Calu3 (cell line): ENCODE data around the gene F12. TPM values are rescaled to one million over a fixed set of nuclear protein-coding genes. Genes with fewer than 3 reads are reported as not detected.

ENCODE experiments used
- BruUV-seq: library from RNA; stranded (reverse); fragments of 400-500 nt; replicated peaks from 2 replicates; lab custom pipeline; 2021; lab: Mats Ljungman, UMichigan
- CTCF ChIA-PET: fragments of 300-600 bp; sonication (Branson Sonifier 250); formaldehyde crosslinking; loops from one replicate; lab custom pipeline; 2022; ENCODE audit warnings: antibody characterized with exemption; lab: Charles Lee
- DNase-seq: peaks from one replicate; pipeline ENCODE4 v3.0.0; 2022
- H3K27ac Mint-ChIP-seq: one replicate; pipeline ENCODE4 v1.8.0; 2022; ENCODE audit warnings: mixed read lengths; ENCODE audit not compliant: unreplicated experiment
- H3K27me3 Mint-ChIP-seq: one replicate; pipeline ENCODE4 v1.8.0; 2022; ENCODE audit warnings: mixed read lengths; ENCODE audit not compliant: unreplicated experiment
- H3K36me3 Mint-ChIP-seq: one replicate; pipeline ENCODE4 v1.8.0; 2022; ENCODE audit warnings: mild to moderate bottlenecking, moderate library complexity, mixed read lengths; ENCODE audit not compliant: insufficient read depth, unreplicated experiment
- H3K4me1 Mint-ChIP-seq: one replicate; pipeline ENCODE4 v1.8.0; 2022; ENCODE audit warnings: mild to moderate bottlenecking, low read depth, mixed read lengths; ENCODE audit not compliant: unreplicated experiment
- H3K4me3 Mint-ChIP-seq: one replicate; pipeline ENCODE4 v1.8.0; 2022; ENCODE audit warnings: mild to moderate bottlenecking, low read depth, moderate library complexity, mixed read lengths; ENCODE audit not compliant: unreplicated experiment
- H3K9me3 Mint-ChIP-seq: one replicate; pipeline ENCODE4 v1.8.0; 2022; ENCODE audit warnings: low read depth, mixed read lengths; ENCODE audit not compliant: unreplicated experiment
- intact Hi-C: fragments of 100-400 bp; cut with micrococcal nuclease; formaldehyde crosslinking; loops from one replicate; pipeline ENCODE4 v1.10.0; 2022; ENCODE audit not compliant: unreplicated experiment
- total RNA-seq: library from RNA; stranded (reverse); gene quantifications from 2 replicates; pipeline ENCODE4 v1.2.3, GENCODE V29; 2022
- TF ChIP-seq, protein P1 (sequence below): fragments of 200-600 bp; IDR thresholded peaks from one replicate; pipeline ENCODE4 v1.8.0; 2022; ENCODE audit warnings: antibody characterized with exemption; ENCODE audit not compliant: unreplicated experiment

Gene F12
- total RNA-seq, 1 experiment from 2014 or later, result 14.3 TPM

DNA sequence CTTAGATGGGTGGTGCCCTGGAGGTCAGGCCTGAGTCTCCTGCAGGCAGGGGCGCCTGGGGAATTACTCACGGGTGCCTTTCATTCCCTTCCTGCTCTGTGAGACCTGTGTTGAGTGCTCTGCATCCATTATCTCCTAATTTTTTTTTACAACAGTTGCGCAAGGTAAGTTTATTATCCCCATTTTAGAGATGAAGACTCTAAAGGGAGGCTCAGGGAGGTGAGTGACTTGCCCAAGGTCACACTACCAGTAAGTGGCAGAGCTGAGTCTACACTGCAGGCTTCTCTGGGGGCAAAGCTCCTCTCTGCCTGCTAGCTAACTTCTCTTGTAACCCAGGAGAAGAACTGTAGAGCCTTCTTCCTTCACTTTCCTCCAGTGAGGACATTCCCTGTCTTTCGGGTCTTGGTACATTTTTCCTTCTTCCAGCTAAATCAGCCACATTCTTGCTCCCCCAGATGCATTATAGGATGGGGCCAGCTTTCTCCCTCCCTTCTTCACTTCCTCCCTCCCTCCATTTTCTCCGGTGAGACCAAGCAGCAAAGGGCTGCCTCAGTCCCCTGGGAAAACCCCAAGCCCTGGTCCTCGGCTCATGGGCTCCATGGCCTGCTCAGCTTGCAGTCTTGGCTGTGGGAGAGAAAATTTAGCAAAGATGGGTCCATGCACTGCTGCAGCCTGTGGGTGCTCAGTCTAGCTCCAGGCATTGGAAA is 39.0 kb upstream of the F12 start:
- intact Hi-C loops, result no loop called here
- H3K4me3 Mint-ChIP-seq, result peak overlapping the region; percentile 70
- H3K4me1 Mint-ChIP-seq, result peaks cover 41% of the 10 kb centered on the region
- CTCF ChIA-PET, result interaction anchor here (0.8 to 6.8 kb wide), 9 partner anchors 22 to 361 kb away, joined by 3 to 57 read pairs (median 6); partner anchors contain the start of genes FGFR4 and GRK6
- no peak for DNase-seq
- BruUV-seq, result no TSS peak
- H3K9me3 Mint-ChIP-seq, result no peaks in the 10 kb centered on the region
- H3K36me3 Mint-ChIP-seq, result peaks cover 75% of the 10 kb centered on the region
- no peaks in the 10 kb centered on the region for H3K27me3 Mint-ChIP-seq
- H3K27ac Mint-ChIP-seq, result peak overlapping the region; percentile 50
- TF ChIP-seq, protein P1, sequence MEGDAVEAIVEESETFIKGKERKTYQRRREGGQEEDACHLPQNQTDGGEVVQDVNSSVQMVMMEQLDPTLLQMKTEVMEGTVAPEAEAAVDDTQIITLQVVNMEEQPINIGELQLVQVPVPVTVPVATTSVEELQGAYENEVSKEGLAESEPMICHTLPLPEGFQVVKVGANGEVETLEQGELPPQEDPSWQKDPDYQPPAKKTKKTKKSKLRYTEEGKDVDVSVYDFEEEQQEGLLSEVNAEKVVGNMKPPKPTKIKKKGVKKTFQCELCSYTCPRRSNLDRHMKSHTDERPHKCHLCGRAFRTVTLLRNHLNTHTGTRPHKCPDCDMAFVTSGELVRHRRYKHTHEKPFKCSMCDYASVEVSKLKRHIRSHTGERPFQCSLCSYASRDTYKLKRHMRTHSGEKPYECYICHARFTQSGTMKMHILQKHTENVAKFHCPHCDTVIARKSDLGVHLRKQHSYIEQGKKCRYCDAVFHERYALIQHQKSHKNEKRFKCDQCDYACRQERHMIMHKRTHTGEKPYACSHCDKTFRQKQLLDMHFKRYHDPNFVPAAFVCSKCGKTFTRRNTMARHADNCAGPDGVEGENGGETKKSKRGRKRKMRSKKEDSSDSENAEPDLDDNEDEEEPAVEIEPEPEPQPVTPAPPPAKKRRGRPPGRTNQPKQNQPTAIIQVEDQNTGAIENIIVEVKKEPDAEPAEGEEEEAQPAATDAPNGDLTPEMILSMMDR, result no peak

DNA sequence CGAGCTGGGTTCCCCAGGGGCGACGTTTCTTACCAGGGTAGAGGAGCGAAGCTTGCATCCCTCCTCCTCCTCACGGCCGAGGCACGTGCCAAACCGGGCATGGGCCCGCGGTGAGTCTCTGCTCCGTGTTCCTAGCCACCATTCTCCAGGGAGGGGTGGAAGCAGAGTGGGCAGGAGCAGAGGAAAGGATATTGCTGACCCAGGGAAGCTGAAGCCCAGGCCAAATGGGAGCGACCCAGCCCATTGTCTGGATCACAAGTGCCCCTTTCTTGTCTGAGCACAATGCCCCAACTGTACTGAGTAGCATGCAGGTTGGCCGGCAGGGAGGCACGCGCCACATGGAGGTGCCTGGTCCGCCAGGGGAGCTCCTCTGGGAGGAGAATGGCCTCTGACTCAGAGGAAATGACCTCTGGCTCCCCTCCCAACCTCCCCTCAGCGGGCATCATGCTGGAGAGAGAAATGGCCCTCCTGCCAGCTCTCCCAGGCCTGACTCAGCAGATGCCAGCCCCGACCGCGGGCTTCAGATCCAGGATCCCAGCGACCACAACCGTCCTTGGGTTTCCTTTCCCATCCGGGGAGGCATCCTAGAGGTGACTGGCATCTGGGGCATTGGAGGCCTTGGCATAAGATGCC is 38.4 kb upstream of the F12 start:
- peak overlapping the region; percentile 50 for H3K27ac Mint-ChIP-seq
- H3K36me3 Mint-ChIP-seq, result peaks cover 73% of the 10 kb centered on the region
- H3K4me1 Mint-ChIP-seq, result peaks cover 34% of the 10 kb centered on the region
- CTCF ChIA-PET, result interaction anchor here (0.6 to 6.8 kb wide), 10 partner anchors 21 to 642 kb away, joined by 3 to 57 read pairs (median 6); partner anchors contain the start of genes FGFR4 and GRK6
- intact Hi-C loops, result no loop called here
- BruUV-seq, result no TSS peak
- H3K9me3 Mint-ChIP-seq, result no peaks in the 10 kb centered on the region
- H3K27me3 Mint-ChIP-seq, result no peaks in the 10 kb centered on the region
- DNase-seq, result peak; percentile 95
- peak overlapping the region; percentile 70 for H3K4me3 Mint-ChIP-seq
- TF ChIP-seq, protein P1, result no peak

DNA sequence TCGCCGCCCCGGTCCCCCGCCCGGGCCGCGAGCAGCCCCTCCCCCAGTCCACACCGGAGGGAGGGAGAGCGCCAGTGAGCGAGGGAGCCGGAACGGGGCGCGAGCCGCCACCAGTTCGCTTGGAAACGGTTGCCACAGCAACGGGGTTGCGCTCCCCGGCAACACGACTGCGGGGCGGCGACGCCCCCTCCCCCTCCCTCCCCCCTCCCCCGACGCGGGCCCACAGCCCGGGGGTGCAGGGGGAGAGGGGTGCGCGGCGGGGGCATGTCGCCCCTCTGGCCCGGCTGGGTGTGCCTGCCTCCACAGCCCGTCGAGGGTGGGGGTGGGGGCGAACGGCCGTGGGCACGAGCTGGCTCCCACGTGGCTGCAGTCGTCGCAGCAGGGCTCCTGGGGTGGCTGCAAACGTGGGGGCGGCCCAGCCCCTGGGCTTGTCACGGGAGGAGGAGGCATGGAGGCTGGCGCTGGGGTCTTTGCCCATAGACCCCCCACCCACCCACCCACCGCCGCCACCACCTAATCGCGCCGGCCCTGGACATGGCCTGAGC is 37.8 kb upstream of the F12 start:
- H3K27ac Mint-ChIP-seq, result peak overlapping the region; percentile 50
- BruUV-seq, result no TSS peak
- peak; percentile 82 for DNase-seq
- peaks cover 75% of the 10 kb centered on the region for H3K36me3 Mint-ChIP-seq
- TF ChIP-seq, protein P1, result no peak
- H3K27me3 Mint-ChIP-seq, result no peaks in the 10 kb centered on the region
- peak overlapping the region; percentile 70 for H3K4me3 Mint-ChIP-seq
- CTCF ChIA-PET, result interaction anchor here (0.6 to 6.8 kb wide), 8 partner anchors 20 to 643 kb away, joined by 4 to 57 read pairs (median 7); partner anchors contain the start of genes FGFR4 and GRK6
- peaks cover 29% of the 10 kb centered on the region for H3K4me1 Mint-ChIP-seq
- no peaks in the 10 kb centered on the region for H3K9me3 Mint-ChIP-seq
- intact Hi-C loops, result no loop called here

DNA sequence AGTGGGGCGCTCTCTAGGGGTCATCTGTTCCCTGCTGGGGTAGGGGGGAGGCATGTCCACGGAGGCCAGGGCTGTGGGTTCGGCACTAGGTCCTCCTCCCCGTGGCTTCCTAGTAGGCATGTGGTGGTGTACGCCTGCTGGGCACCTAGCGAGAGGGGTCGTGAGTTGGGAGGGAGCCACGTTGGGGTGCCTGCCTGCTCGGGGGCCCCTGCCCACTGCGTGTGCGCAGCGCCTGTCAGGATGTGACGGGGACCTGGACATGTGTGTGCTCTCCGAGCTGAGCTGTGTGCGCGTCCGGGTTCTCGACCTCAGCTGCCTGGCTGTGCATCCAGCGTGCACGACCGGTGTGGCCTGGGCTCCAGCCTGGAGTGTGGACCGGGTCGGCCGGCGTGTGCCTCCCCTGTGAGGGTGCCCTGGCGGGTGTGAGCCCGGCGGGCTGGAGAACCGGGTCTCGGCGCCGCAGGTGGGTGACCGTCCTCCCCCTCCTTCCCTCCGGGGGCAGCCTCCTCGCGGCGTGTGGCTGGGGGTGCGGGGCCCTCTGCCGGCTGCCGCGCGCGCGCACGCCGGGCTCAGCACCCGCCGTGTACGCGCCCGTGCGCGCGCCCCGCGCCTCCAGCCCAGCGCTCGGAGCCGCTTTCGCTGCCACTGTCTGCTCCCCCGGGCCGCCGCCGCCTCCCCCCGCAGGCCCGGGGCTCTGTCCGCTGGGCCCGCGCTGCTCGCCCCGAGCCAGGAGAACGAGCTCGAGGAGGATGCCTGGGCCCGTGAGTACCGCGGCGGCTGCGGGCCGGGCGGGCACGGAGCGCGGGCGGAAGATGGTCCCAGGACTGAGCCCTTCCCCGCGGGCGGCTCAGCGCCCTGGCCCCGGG is 37.1 kb upstream of the F12 start, which contains the start of gene PRR7:
TSS of gene PRR7 (plus strand) at position 615 of the 866 bp plus-strand sequence. CDS start 8,254 bp downstream, outside the sequence.
- TF ChIP-seq, protein P1, result no peak
- BruUV-seq, result no TSS peak
- Mint-ChIP-seq H3K4me3 (peak within 1 kb of the TSS; percentile 70), H3K27ac (peak within 1 kb of the TSS; percentile 81), H3K9me3 (no peaks in the 10 kb centered on the region), H3K4me1 (peaks cover 22% of the 10 kb centered on the region), H3K36me3 (peaks cover 77% of the 10 kb centered on the region), H3K27me3 (no peaks in the 10 kb centered on the region)
- DNase-seq, result peak; percentile 88
- CTCF ChIA-PET, result interaction anchor here (0.6 to 6.8 kb wide), 5 partner anchors 17 to 487 kb away, joined by 3 to 57 read pairs (median 5); no protein-coding TSS in a partner anchor
- intact Hi-C loops, result no loop called here
